Neuronal stem cell (in vitro differentiated cells): Measurements from ENCODE around the gene LURAP1L. TPM values are rescaled to one million over a fixed set of nuclear protein-coding genes. Genes with fewer than 3 reads are reported as not detected.

ENCODE experiments used
- DNase-seq: peaks from one replicate; pipeline ENCODE4 v3.0.0-alpha.2; 2013; ENCODE audit warnings: low spot score
- H2AFZ ChIP-seq: one replicate; pipeline ENCODE4 v1.6.1; 2013; ENCODE audit warnings: mild to moderate bottlenecking, low read length, inconsistent platforms
- H2AK5ac ChIP-seq: 2 replicates; pipeline ENCODE4 v1.6.1; 2013; ENCODE audit warnings: low read depth, mild to moderate bottlenecking, inconsistent platforms, low read length, moderate library complexity, mixed read lengths
- H2BK120ac ChIP-seq: 2 replicates; pipeline ENCODE4 v1.6.1; 2013; ENCODE audit warnings: low read depth, mild to moderate bottlenecking, inconsistent platforms, low read length, moderate library complexity, mixed read lengths
- H2BK12ac ChIP-seq: one replicate; pipeline ENCODE4 v1.6.1; 2013; ENCODE audit warnings: low read length, inconsistent platforms
- H2BK15ac ChIP-seq: 2 replicates; pipeline ENCODE4 v1.6.1; 2013; ENCODE audit warnings: mild to moderate bottlenecking, low read length, inconsistent platforms, mixed read lengths
- H2BK5ac ChIP-seq: one replicate; pipeline ENCODE4 v1.6.1; 2013; ENCODE audit warnings: inconsistent platforms, mild to moderate bottlenecking, low read length, moderate library complexity
- H3K14ac ChIP-seq: one replicate; pipeline ENCODE4 v1.6.1; 2013; ENCODE audit warnings: low read length, inconsistent platforms
- H3K18ac ChIP-seq: 2 replicates; pipeline ENCODE4 v1.6.1; 2013; ENCODE audit warnings: low read length, inconsistent platforms
- H3K23ac ChIP-seq: 2 replicates; pipeline ENCODE4 v1.6.1; 2013; ENCODE audit warnings: low read depth, mild to moderate bottlenecking, mixed read lengths, low read length, inconsistent platforms; ENCODE audit not compliant: poor library complexity
- H3K27ac ChIP-seq: replicated peaks from 3 replicates; pipeline ENCODE4 v1.5.1; 2013; ENCODE audit warnings: low read length, inconsistent platforms
- H3K27me3 ChIP-seq, 3 experiments: 2 replicates each; pipeline ENCODE4 v1.6.1; 2013; ENCODE audit warnings: low read length in 3 of 3, mild to moderate bottlenecking in 2 of 3, inconsistent platforms in 1 of 3, low read depth in 1 of 3, mixed read lengths in 1 of 3, moderate library complexity in 1 of 3; ENCODE audit not compliant: control insufficient read depth in 3 of 3, insufficient read depth in 3 of 3
- H3K36me3 ChIP-seq, 2 donors: replicated peaks in 1 of 2; 2 replicates each; pipeline ENCODE4 v1.6.1; 2013; ENCODE audit warnings: low read length in 2 of 2; ENCODE audit not compliant: control insufficient read depth in 2 of 2, insufficient read depth in 2 of 2
- H3K4ac ChIP-seq: 2 replicates; pipeline ENCODE4 v1.6.1; 2013; ENCODE audit warnings: inconsistent platforms, mild to moderate bottlenecking, low read length, moderate library complexity
- H3K4me1 ChIP-seq, 2 donors: 1 replicate in 1 of 2; 2 replicates in 1 of 2; pipeline ENCODE4 v1.6.1; 2013; ENCODE audit warnings: low read length in 2 of 2, low read depth in 1 of 2; ENCODE audit not compliant: control insufficient read depth in 2 of 2, insufficient read depth in 1 of 2
- H3K4me2 ChIP-seq: one replicate; pipeline ENCODE4 v1.6.1; 2013; ENCODE audit warnings: mild to moderate bottlenecking, low read length, inconsistent platforms; ENCODE audit not compliant: insufficient read depth, poor library complexity, severe bottlenecking
- H3K4me3 ChIP-seq, 2 donors: 2 replicates each; pipeline ENCODE4 v1.5.1; 2013; ENCODE audit warnings: low read length in 2 of 2, mild to moderate bottlenecking in 2 of 2, inconsistent platforms in 1 of 2, moderate library complexity in 1 of 2
- H3K79me1 ChIP-seq: one replicate; pipeline ENCODE4 v1.6.1; 2013; ENCODE audit warnings: low read depth, mild to moderate bottlenecking, inconsistent platforms, low read length, moderate library complexity
- H3K9ac ChIP-seq: one replicate; pipeline ENCODE4 v1.6.1; 2013; ENCODE audit warnings: mild to moderate bottlenecking, low read depth, low read length, inconsistent platforms; ENCODE audit not compliant: poor library complexity
- H3K9me3 ChIP-seq, 2 donors: replicated peaks in 1 of 2; 2 replicates each; pipeline versions ENCODE3 to v1.6.1; 2013; ENCODE audit warnings: low read length in 2 of 2, mild to moderate bottlenecking in 2 of 2, inconsistent platforms in 1 of 2, low read depth in 1 of 2, mixed read lengths in 1 of 2, moderate library complexity in 1 of 2; ENCODE audit not compliant: control insufficient read depth in 2 of 2, insufficient read depth in 1 of 2
- H4K8ac ChIP-seq: one replicate; pipeline ENCODE4 v1.6.1; 2013; ENCODE audit warnings: low read depth, mild to moderate bottlenecking, inconsistent platforms, low read length, moderate library complexity
- H4K91ac ChIP-seq: one replicate; pipeline ENCODE4 v1.6.1; 2013; ENCODE audit warnings: low read length, low read depth, mild to moderate bottlenecking, inconsistent platforms; ENCODE audit not compliant: poor library complexity
- WGBS, 2 donors: extraction: QIAGEN DNeasy Blood & Tissue Kit; methylation state at CpG; one replicate each; pipeline ENCODE4 v1.1.7; 2013; ENCODE audit warnings: missing lambda C conversion rate in 2 of 2, mixed read lengths in 1 of 2; ENCODE audit not compliant: insufficient read length in 2 of 2, insufficient replicate concordance in 1 of 2; ENCODE audit errors: extremely low coverage in 2 of 2; 5-methylcytosine and 5-hydroxymethylcytosine counted together
- polyA plus RNA-seq, 2 experiments: library from polyadenylated mRNA; stranded (reverse); fragments of 200-250 nt; gene quantifications; one replicate each; pipeline ENCODE4 v1.2.3, GENCODE V29; 2013

LURAP1L gene, protein sequence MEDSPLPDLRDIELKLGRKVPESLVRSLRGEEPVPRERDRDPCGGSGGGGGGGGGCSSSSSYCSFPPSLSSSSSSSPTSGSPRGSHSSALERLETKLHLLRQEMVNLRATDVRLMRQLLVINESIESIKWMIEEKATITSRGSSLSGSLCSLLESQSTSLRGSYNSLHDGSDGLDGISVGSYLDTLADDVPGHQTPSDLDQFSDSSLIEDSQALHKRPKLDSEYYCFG
- 1.3 TPM for polyA plus RNA-seq (2013, experiment 1 of 2)
- polyA plus RNA-seq (2013, experiment 2 of 2) = 1.0 TPM

DNA sequence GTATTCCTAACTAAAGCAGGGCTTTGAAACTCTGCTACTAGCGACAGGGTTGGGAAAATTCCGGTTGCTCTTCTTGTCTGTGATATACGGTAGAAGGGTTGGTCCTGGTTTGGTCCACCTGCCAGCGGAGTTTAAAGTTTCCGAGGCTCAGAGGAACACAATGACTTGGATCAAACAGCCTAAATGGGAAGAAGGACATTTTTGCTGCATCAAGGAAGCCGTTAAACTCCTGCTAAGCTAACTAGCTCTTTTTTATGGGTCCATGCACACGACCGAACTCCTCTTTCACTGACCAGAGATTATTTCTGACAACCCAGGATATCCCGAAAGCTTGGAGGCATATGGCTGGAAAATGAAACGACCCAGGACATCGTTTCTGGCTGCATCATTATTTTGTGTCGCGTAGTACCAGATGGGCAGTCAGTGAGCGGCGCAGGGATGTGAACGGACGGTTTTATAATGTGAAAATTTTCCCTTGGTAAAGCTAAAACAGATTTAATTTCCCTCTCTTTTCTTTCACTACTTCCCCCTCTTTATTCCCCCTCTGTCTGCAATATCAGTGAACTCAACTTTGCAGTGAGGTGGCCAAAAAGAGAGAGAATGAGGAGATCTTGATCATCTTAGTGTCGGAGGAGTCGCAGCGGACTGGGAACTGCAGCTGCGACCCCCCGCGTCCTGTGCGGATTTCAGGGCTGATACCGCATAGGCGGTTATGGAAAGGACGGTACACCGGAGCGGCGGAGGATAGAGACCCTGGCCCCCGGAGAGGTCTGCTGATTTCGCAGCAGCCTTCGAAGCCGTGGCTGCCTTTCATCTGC, at the start of gene LURAP1L:
Gene LURAP1L (plus strand): TSS at position 160 of the 818 bp plus-strand sequence. CDS start 696 bp downstream, outside the sequence.
- H2BK120ac ChIP-seq = peak within 1 kb of the TSS; percentile 47
- peak within 1 kb of the TSS; percentile 79 for H2BK15ac ChIP-seq
- H3K14ac ChIP-seq = no peak within 1 kb of the TSS
- no peak within 1 kb of the TSS for H3K23ac ChIP-seq
- H4K8ac ChIP-seq = no peak within 1 kb of the TSS
- H2AFZ ChIP-seq = peak within 1 kb of the TSS; percentile 100
- no peaks in the 10 kb centered on the region for H3K36me3 ChIP-seq
- H3K4me3 ChIP-seq = peak within 1 kb of the TSS; percentile 72 to 94
- H3K4me1 ChIP-seq = peaks cover 2% of the 10 kb centered on the region in 2 donors
- no peak within 1 kb of the TSS for H4K91ac ChIP-seq
- H2BK12ac ChIP-seq = peak within 1 kb of the TSS; percentile 63
- H2AK5ac ChIP-seq = no peak within 1 kb of the TSS
- no CpG with 5 or more reads among the region's 34 CpGs for WGBS, 2 donors
- H2BK5ac ChIP-seq = no peak within 1 kb of the TSS
- H3K4ac ChIP-seq = no peak within 1 kb of the TSS
- H3K79me1 ChIP-seq = no peaks in the 10 kb centered on the region
- no peaks in the 10 kb centered on the region for H3K9me3 ChIP-seq
- no peaks in the 10 kb centered on the region for H3K27me3 ChIP-seq
- no peak within 1 kb of the TSS for H3K27ac ChIP-seq
- H3K4me2 ChIP-seq = peak within 1 kb of the TSS; percentile 89
- H3K18ac ChIP-seq = peak within 1 kb of the TSS; percentile 99
- peak; percentile 49 for DNase-seq
- H3K9ac ChIP-seq = peak within 1 kb of the TSS; percentile 82

GRCh38 chr9:12726795-12727194, 48.0 kb upstream of the LURAP1L start:
- no peak overlapping the region for H3K4me2 ChIP-seq
- no peak for DNase-seq
- no CpG with 5 or more reads among the region's 2 CpGs for WGBS, 2 donors

DNA sequence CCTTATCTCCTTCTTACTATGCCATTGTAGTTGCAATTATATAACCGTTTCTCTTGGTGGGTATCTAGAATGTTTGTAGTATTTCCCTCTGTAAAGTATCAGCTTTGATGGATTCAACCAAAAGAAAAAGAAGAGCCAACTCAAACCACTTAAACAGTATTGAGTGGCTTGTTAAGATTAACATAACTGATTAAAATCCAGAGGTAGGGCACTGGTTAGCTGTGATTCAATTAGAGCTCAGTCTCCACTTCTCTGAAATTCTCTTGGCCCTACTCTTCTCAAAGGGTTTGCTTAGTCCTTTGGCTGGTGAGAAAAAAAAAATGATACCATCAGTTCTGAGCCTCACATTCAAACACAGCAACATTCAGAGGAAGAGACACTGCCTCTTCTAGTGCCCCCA, 44.6 kb upstream of the LURAP1L start:
- H3K18ac ChIP-seq = no peak overlapping the region
- no peak overlapping the region for H2AFZ ChIP-seq
- no peak overlapping the region for H2AK5ac ChIP-seq
- no peak overlapping the region for H3K4ac ChIP-seq
- no peak overlapping the region for H2BK120ac ChIP-seq
- no CpG with 5 or more reads among the region's 1 CpG for WGBS, 2 donors
- H3K9me3 ChIP-seq = peaks cover 1 to 5% of the 10 kb centered on the region in 2 donors
- H3K14ac ChIP-seq = no peak overlapping the region
- no peaks in the 10 kb centered on the region for H3K79me1 ChIP-seq
- no peak overlapping the region for H3K4me2 ChIP-seq
- no peak overlapping the region for H2BK15ac ChIP-seq
- no peak overlapping the region for H2BK12ac ChIP-seq
- no peak for DNase-seq
- H3K4me3 ChIP-seq = no peak overlapping the region
- H4K8ac ChIP-seq = no peak overlapping the region
- H3K9ac ChIP-seq = no peak overlapping the region
- no peak overlapping the region for H4K91ac ChIP-seq
- no peaks in the 10 kb centered on the region for H3K4me1 ChIP-seq
- H2BK5ac ChIP-seq = no peak overlapping the region
- H3K27me3 ChIP-seq = no peaks in the 10 kb centered on the region
- H3K23ac ChIP-seq = no peak overlapping the region
- H3K27ac ChIP-seq = no peak overlapping the region
- no peaks in the 10 kb centered on the region for H3K36me3 ChIP-seq

More at GRCh38 chr9:12726795-12727194, 48.0 kb upstream of the LURAP1L start:
- no peak overlapping the region for H3K4ac ChIP-seq
- no peak overlapping the region for H2BK5ac ChIP-seq
- H3K23ac ChIP-seq = no peak overlapping the region
- H3K9me3 ChIP-seq = peaks cover 0 to under 1% of the 10 kb centered on the region in 2 donors
- H3K36me3 ChIP-seq = no peaks in the 10 kb centered on the region
- H2BK12ac ChIP-seq = no peak overlapping the region
- H3K27me3 ChIP-seq = no peaks in the 10 kb centered on the region
- H3K18ac ChIP-seq = no peak overlapping the region
- H3K4me3 ChIP-seq = no peak overlapping the region
- no peak overlapping the region for H2BK15ac ChIP-seq
- no peak overlapping the region for H3K14ac ChIP-seq
- no peak overlapping the region for H4K91ac ChIP-seq
- H3K4me1 ChIP-seq = no peaks in the 10 kb centered on the region
- H3K79me1 ChIP-seq = no peaks in the 10 kb centered on the region
- no peak overlapping the region for H2BK120ac ChIP-seq
- H3K27ac ChIP-seq = no peak overlapping the region
- H2AK5ac ChIP-seq = no peak overlapping the region
- no peak overlapping the region for H4K8ac ChIP-seq
- no peak overlapping the region for H3K9ac ChIP-seq
- H2AFZ ChIP-seq = no peak overlapping the region

DNA sequence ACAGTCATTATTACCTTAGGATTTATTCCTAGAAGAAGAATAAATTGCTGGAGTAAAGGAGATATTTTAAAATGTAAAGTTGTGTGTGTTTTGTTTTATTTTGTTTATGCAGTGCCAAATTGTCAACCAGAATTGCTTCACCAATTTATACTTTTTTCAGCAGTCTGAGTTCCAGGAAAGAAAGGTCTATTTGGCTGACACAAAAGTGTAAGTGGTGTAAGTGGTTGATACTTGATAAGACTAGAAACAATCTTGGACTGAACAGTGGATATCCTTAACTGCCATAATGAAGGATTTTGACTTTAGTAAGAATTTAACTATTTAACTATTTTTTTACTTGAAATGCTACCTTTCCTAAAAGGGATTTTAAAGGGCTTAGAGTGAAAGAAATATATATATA, 43.9 kb upstream of the LURAP1L start:
- H3K18ac ChIP-seq = no peak overlapping the region
- H2BK5ac ChIP-seq = no peak overlapping the region
- H3K14ac ChIP-seq = no peak overlapping the region
- no peak overlapping the region for H3K4ac ChIP-seq
- no peaks in the 10 kb centered on the region for H3K27me3 ChIP-seq
- H3K23ac ChIP-seq = no peak overlapping the region
- H3K79me1 ChIP-seq = no peaks in the 10 kb centered on the region
- no peak overlapping the region for H3K4me3 ChIP-seq
- no peak overlapping the region for H4K8ac ChIP-seq
- H2BK12ac ChIP-seq = no peak overlapping the region
- H2AFZ ChIP-seq = no peak overlapping the region
- H3K4me1 ChIP-seq = no peaks in the 10 kb centered on the region
- no peaks in the 10 kb centered on the region for H3K36me3 ChIP-seq
- no peak overlapping the region for H2BK15ac ChIP-seq
- no peak overlapping the region for H2BK120ac ChIP-seq
- peaks cover 1 to 5% of the 10 kb centered on the region in 2 donors for H3K9me3 ChIP-seq
- no peak overlapping the region for H3K4me2 ChIP-seq
- DNase-seq = no peak
- no peak overlapping the region for H2AK5ac ChIP-seq
- H3K9ac ChIP-seq = no peak overlapping the region
- H4K91ac ChIP-seq = no peak overlapping the region
- no peak overlapping the region for H3K27ac ChIP-seq
